HG02642 (cell line): ENCODE data around the gene C22orf23.

Experiments
- ATAC-seq: cut with Tn5 transposase; IDR thresholded peaks from one replicate; pipeline ENCODE4 v1.9.1; 2021; ENCODE audit warnings: mild to moderate bottlenecking; ENCODE audit not compliant: unreplicated experiment, poor library complexity

Gene C22orf23

GRCh38 chr22:37953437-37954179 lies at the start of gene C22orf23, which contains the start of gene POLR2F:
C22orf23 (minus strand) TSS chr22:37953601; CDS start chr22:37953149, 452 bp downstream.
POLR2F (plus strand) TSS chr22:37953699; CDS start chr22:37953788, 89 bp downstream.
- peak; percentile 88 for ATAC-seq

GRCh38 chr22:37999640-38000272 lies 46.4 kb upstream of the C22orf23 start:
- ATAC-seq, result no peak

GRCh38 chr22:37999236-37999635 lies 45.8 kb upstream of the C22orf23 start:
- ATAC-seq, result no peak

- ATAC-seq, result no peak
These were observed 45.1 kb upstream of the C22orf23 start for GRCh38 chr22:37998543-37998942.

GRCh38 chr22:37996515-37997246 lies 43.3 kb upstream of the C22orf23 start:
- no peak for ATAC-seq

- ATAC-seq, result no peak
These were observed 42.7 kb upstream of the C22orf23 start for GRCh38 chr22:37996079-37996478.

GRCh38 chr22:37995460-37995859 lies 42.1 kb upstream of the C22orf23 start:
- ATAC-seq, result no peak

GRCh38 chr22:37994982-37995381 lies 41.6 kb upstream of the C22orf23 start:
- ATAC-seq, result no peak

GRCh38 chr22:37994049-37994448 lies 40.6 kb upstream of the C22orf23 start:
- no peak for ATAC-seq

GRCh38 chr22:37991731-37992442 lies 38.5 kb upstream of the C22orf23 start:
- ATAC-seq, result no peak

- no peak for ATAC-seq
These were observed 37.5 kb upstream of the C22orf23 start for GRCh38 chr22:37990862-37991261.

- ATAC-seq, result no peak
These were observed 36.9 kb upstream of the C22orf23 start for GRCh38 chr22:37990301-37990700.

GRCh38 chr22:37989146-37990045 lies 36.0 kb upstream of the C22orf23 start:
- ATAC-seq, result no peak

- no peak for ATAC-seq
These were observed 33.0 kb upstream of the C22orf23 start for GRCh38 chr22:37986371-37986770.

- ATAC-seq, result no peak
These were observed 32.4 kb upstream of the C22orf23 start for GRCh38 chr22:37985751-37986281.

- ATAC-seq, result no peak
These were observed 31.7 kb upstream of the C22orf23 start for GRCh38 chr22:37985050-37985585.

GRCh38 chr22:37983860-37984791 lies 30.7 kb upstream of the C22orf23 start, which contains the start of gene SOX10:
SOX10 (minus strand) TSS chr22:37984555; CDS start chr22:37983784, 771 bp downstream.
- no peak for ATAC-seq
